HepG2 (cell line): ENCODE measurements around the gene TMEM107. TPM values are rescaled to one million over a fixed set of nuclear protein-coding genes. Genes with fewer than 3 reads are reported as not detected.

Experiments
- AGO1 ChIP-seq: fragments of 200-400 bp; formaldehyde crosslinking; IDR thresholded peaks from 2 replicates; pipeline ENCODE4 v1.6.1; 2017; ENCODE audit warnings: mild to moderate bottlenecking, low read depth, low read length, moderate library complexity; ENCODE audit not compliant: poor library complexity, severe bottlenecking
- ARHGAP35 ChIP-seq: sonication (generic); formaldehyde crosslinking; IDR thresholded peaks from 2 replicates; pipeline ENCODE4 v1.9.0; 2022; ENCODE audit warnings: mild to moderate bottlenecking, inconsistent platforms, moderate library complexity, missing genetic modification reagents, borderline replicate concordance
- ATF4 ChIP-seq, 2 experiments: fragments of 450-650 bp in 1 of 2; sonication (generic) in 1 of 2; formaldehyde crosslinking; IDR thresholded peaks; 2 replicates each; pipeline versions ENCODE4 v1.5.0 to v1.8.0; 2020 to 2022; ENCODE audit warnings: mild to moderate bottlenecking in 1 of 2, missing genetic modification reagents in 1 of 2
- DRAP1 ChIP-seq: IDR thresholded peaks from 2 replicates; pipeline ENCODE4 v1.6.1; 2016; ENCODE audit warnings: missing genetic modification reagents, missing compliant biosample characterization
- EED ChIP-seq: sonication (generic); formaldehyde crosslinking; IDR thresholded peaks from 2 replicates; pipeline ENCODE4 v1.5.0; 2020; ENCODE audit warnings: mild to moderate bottlenecking, missing genetic modification reagents
- HNRNPH1 ChIP-seq: fragments of 200-400 bp; formaldehyde crosslinking; optimal IDR thresholded peaks from 2 replicates; pipeline ENCODE3; 2017; ENCODE audit warnings: mild to moderate bottlenecking, low read depth, low read length
- HOMEZ ChIP-seq: IDR thresholded peaks from 2 replicates; pipeline ENCODE4 v1.6.1; 2016; ENCODE audit warnings: low read depth
- ISL2 ChIP-seq: sonication (generic); formaldehyde crosslinking; IDR thresholded peaks from 2 replicates; pipeline ENCODE4 v1.5.0; 2020; ENCODE audit warnings: missing genetic modification reagents
- KLF15 ChIP-seq: sonication (generic); formaldehyde crosslinking; IDR thresholded peaks from 2 replicates; pipeline ENCODE4 v1.8.1; 2023; ENCODE audit warnings: borderline replicate concordance, mild to moderate bottlenecking, inconsistent platforms, missing genetic modification reagents, mixed read lengths
- LRRFIP1 ChIP-seq: sonication (generic); formaldehyde crosslinking; conservative IDR thresholded peaks from 2 replicates; pipeline ENCODE4 v1.4.0; 2020; ENCODE audit warnings: missing genetic modification reagents
- NCOA2 ChIP-seq: sonication (generic); formaldehyde crosslinking; IDR thresholded peaks from 2 replicates; pipeline ENCODE4 v1.8.0; 2022; ENCODE audit warnings: inconsistent platforms
- NFKB2 ChIP-seq: sonication (generic); formaldehyde crosslinking; IDR thresholded peaks from 2 replicates; pipeline ENCODE4 v1.4.0; 2020; ENCODE audit warnings: missing genetic modification reagents, borderline replicate concordance
- NR2F1 ChIP-seq, 2 experiments: fragments of 450-650 bp in 1 of 2; formaldehyde crosslinking in 1 of 2; IDR thresholded peaks; 2 replicates each; pipeline versions ENCODE4 v1.5.0 to v1.6.1; 2016 to 2020; ENCODE audit warnings: mild to moderate bottlenecking in 1 of 2, missing compliant biosample characterization in 1 of 2, missing genetic modification reagents in 1 of 2, moderate library complexity in 1 of 2
- RAD21 ChIP-seq: fragments of 450-650 bp; formaldehyde crosslinking; IDR thresholded peaks from 2 replicates; pipeline ENCODE4 v1.5.0; 2020; ENCODE audit warnings: mild to moderate bottlenecking
- SRF ChIP-seq: IDR thresholded peaks from 2 replicates; pipeline ENCODE4 v1.6.1; 2011; ENCODE audit warnings: mild to moderate bottlenecking, low read depth, low read length, moderate library complexity
- ZBTB42 ChIP-seq: sonication (generic); formaldehyde crosslinking; IDR thresholded peaks from 2 replicates; pipeline ENCODE4 v1.5.0; 2020; ENCODE audit warnings: mild to moderate bottlenecking, missing genetic modification reagents
- ZFP37 ChIP-seq: sonication (generic); formaldehyde crosslinking; IDR thresholded peaks from 2 replicates; pipeline ENCODE4 v1.4.0; 2020; ENCODE audit warnings: missing genetic modification reagents, borderline replicate concordance
- ZNF292 ChIP-seq: sonication (generic); formaldehyde crosslinking; IDR thresholded peaks from 2 replicates; pipeline ENCODE4 v1.8.1; 2022; ENCODE audit warnings: mild to moderate bottlenecking, low read depth, missing genetic modification reagents, borderline replicate concordance
- ZNF333 ChIP-seq: sonication (generic); formaldehyde crosslinking; IDR thresholded peaks from 2 replicates; pipeline ENCODE4 v1.4.0; 2020; ENCODE audit warnings: mild to moderate bottlenecking, missing genetic modification reagents, borderline replicate concordance
- ZNF335 ChIP-seq: sonication (generic); formaldehyde crosslinking; IDR thresholded peaks from 2 replicates; pipeline ENCODE4 v1.4.0; 2020; ENCODE audit warnings: missing genetic modification reagents
- ZNF382 ChIP-seq: sonication (generic); formaldehyde crosslinking; IDR thresholded peaks from 2 replicates; pipeline ENCODE4 v1.5.0; 2020; ENCODE audit warnings: missing genetic modification reagents, mild to moderate bottlenecking, borderline replicate concordance
- ZNF563 ChIP-seq: sonication (generic); formaldehyde crosslinking; IDR thresholded peaks from 2 replicates; pipeline ENCODE4 v1.8.0; 2022; ENCODE audit warnings: mild to moderate bottlenecking, moderate library complexity, missing genetic modification reagents
- ZNF83 ChIP-seq: sonication (generic); formaldehyde crosslinking; IDR thresholded peaks from 2 replicates; pipeline ENCODE4 v1.4.0; 2020; ENCODE audit warnings: missing genetic modification reagents, mild to moderate bottlenecking, borderline replicate concordance
- ZNF841 ChIP-seq: sonication (generic); formaldehyde crosslinking; IDR thresholded peaks from 2 replicates; pipeline ENCODE4 v1.8.1; 2023; ENCODE audit warnings: missing genetic modification reagents, borderline replicate concordance
- ZSCAN31 ChIP-seq: sonication (generic); formaldehyde crosslinking; IDR thresholded peaks from 2 replicates; pipeline ENCODE4 v1.5.0; 2020; ENCODE audit warnings: low read depth, mild to moderate bottlenecking, missing genetic modification reagents
- polyA plus RNA-seq, 8 experiments: library from polyadenylated mRNA; depleted of rRNA in 3 of 8; stranded (reverse) in 7 of 8; unstranded in 1 of 8; fragments of >200 nt; fragmentation: Illumina TruSeq in 4 of 8; extraction: Trizol in 4 of 8; gene quantifications; 2 replicates each; pipeline versions ENCODE4 v1.2.1 to v1.2.3, GENCODE V29; 2011 to 2016; ENCODE audit warnings: low read depth in 4 of 8, missing spikeins in 1 of 8, mixed read lengths in 1 of 8; ENCODE audit not compliant: insufficient read depth in 1 of 8
- total RNA-seq, 5 experiments: library from RNA; depleted of rRNA; stranded (reverse); fragments of >200 nt; fragmentation: Illumina TruSeq; extraction: Trizol; gene quantifications; 2 replicates each; pipeline ENCODE4 v1.2.3, GENCODE V29; 2016; ENCODE audit warnings: low read depth in 1 of 5

Gene TMEM107
- total and polyA plus RNA-seq, 2 of the 13 experiments (the other 11 are each of a cell fraction or from before 2014, with no cell fraction given), result 7.2 to 15.3 TPM

GRCh38 chr17:8185582-8186445 lies 9.6 kb upstream of the TMEM107 start (continued):
- TF ChIP-seq NCOA2 (no peak), EED (CRISPR knock-in tag) (no peak; the same call in 1 of the 2 replicates), SRF (no peak), ZNF335 (CRISPR knock-in tag) (no peak), RAD21 (no peak), NR2F1 (CRISPR knock-in tag; IDR thresholded peaks at IDR 0.05) (peak in 1 of 2 experiments; percentile 59; a peak in 1 of 4 replicates), ZNF382 (no peak), HOMEZ (CRISPR knock-in tag) (no peak), ATF4 (CRISPR knock-in tag; IDR thresholded peaks at IDR 0.05) (no peak), AGO1 (no peak), ZNF333 (CRISPR knock-in tag) (no peak), ZBTB42 (CRISPR knock-in tag) (no peak), ZSCAN31 (peak; percentile 56; the same call in 1 of the 2 replicates), ZNF292 (CRISPR knock-in tag) (no peak), ISL2 (peak; percentile 26; the same call in 1 of the 2 replicates), LRRFIP1 (CRISPR knock-in tag) (no peak), HNRNPH1 (no peak), ARHGAP35 (no peak), ZNF841 (no peak), ZFP37 (CRISPR knock-in tag) (no peak), ZNF83 (CRISPR knock-in tag) (no peak), KLF15 (CRISPR knock-in tag) (no peak), ZNF563 (CRISPR knock-in tag) (no peak), NFKB2 (peak; percentile 86), DRAP1 (no peak)
